Stomach (tissue), 4 donors: ENCODE results near the gene SMC1A.

Experiments
- EP300 ChIP-seq: sonication (generic); formaldehyde crosslinking; IDR thresholded peaks from one replicate; pipeline ENCODE4 v1.6.1; 2017; ENCODE audit warnings: antibody characterized with exemption
- TF ChIP-seq, protein P1 (sequence below), 7 experiments: fragments of 450-650 bp in 4 of 7; fragments of 200-600 bp in 3 of 7; sonication (generic) in 3 of 7; IDR thresholded peaks; one replicate each; pipeline ENCODE4 v1.5.1; 2016 to 2019; ENCODE audit warnings: antibody characterized with exemption in 7 of 7, control low read depth in 2 of 7, mild to moderate bottlenecking in 1 of 7

DNA sequence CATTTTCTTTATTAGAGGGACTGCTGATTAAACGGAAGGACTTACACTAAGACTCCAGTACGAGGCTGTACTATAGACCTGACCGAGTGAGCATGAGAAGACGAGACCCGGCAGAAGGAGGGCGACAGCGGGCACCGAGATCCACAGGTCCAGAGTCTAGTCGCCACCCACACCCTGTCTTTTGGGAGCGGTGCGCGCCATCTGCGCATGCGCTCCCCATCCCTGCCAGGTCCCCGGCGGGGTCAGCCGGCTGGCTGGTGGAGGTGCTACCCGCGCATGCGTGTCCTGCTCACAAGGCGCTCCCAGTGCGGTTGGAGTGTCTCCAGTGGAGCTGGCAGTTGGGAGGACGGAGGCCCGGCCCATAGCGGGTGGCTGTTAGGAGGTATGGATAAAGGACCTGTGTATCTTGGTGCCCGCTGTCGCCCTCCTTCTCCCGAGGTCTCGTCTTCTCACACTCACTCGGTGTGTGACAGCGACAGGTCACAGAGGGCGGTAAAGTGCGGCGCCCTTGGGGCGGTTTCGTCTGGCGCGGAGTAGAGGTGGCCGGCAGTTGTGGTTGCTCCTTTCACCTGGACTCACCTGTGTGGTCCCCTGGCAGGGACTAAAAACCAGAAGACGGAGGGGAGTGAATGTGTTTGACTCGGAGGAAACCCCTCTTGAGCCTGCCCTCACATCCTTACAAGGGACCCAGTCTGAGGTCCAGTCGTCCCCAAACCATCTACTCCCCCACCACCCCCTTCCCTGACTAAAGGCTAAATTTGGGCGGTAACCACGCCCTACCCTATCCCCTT lies 19.3 kb upstream of the SMC1A start:
- TF ChIP-seq EP300 = no peak
- TF ChIP-seq, protein P1, sequence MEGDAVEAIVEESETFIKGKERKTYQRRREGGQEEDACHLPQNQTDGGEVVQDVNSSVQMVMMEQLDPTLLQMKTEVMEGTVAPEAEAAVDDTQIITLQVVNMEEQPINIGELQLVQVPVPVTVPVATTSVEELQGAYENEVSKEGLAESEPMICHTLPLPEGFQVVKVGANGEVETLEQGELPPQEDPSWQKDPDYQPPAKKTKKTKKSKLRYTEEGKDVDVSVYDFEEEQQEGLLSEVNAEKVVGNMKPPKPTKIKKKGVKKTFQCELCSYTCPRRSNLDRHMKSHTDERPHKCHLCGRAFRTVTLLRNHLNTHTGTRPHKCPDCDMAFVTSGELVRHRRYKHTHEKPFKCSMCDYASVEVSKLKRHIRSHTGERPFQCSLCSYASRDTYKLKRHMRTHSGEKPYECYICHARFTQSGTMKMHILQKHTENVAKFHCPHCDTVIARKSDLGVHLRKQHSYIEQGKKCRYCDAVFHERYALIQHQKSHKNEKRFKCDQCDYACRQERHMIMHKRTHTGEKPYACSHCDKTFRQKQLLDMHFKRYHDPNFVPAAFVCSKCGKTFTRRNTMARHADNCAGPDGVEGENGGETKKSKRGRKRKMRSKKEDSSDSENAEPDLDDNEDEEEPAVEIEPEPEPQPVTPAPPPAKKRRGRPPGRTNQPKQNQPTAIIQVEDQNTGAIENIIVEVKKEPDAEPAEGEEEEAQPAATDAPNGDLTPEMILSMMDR (IDR thresholded peaks at IDR 0.05) = no peak
